HepG2 (cell line): ENCODE results near the gene GRPEL2. TPM values are rescaled to one million over a fixed set of nuclear protein-coding genes. Genes with fewer than 3 reads are reported as not detected.

Source experiments
- AFF4 ChIP-seq: sonication (generic); formaldehyde crosslinking; IDR thresholded peaks from 2 replicates; pipeline ENCODE4 v1.4.0; 2020; ENCODE audit warnings: missing genetic modification reagents
- AGO2 ChIP-seq: fragments of 200-400 bp; formaldehyde crosslinking; optimal IDR thresholded peaks from 2 replicates; pipeline ENCODE3; 2017; ENCODE audit warnings: mild to moderate bottlenecking, low read depth, low read length, moderate library complexity
- FOXA3 ChIP-seq: IDR thresholded peaks from 2 replicates; pipeline ENCODE4 v1.6.1; 2016; ENCODE audit warnings: missing genetic modification reagents, missing compliant biosample characterization
- FOXP1 ChIP-seq, 2 experiments: fragments of 450-650 bp in 1 of 2; IDR thresholded peaks; 2 replicates each; pipeline ENCODE4 v1.6.1; 2017 to 2018; ENCODE audit warnings: antibody characterized with exemption in 1 of 2
- HIVEP1 ChIP-seq: sonication (generic); formaldehyde crosslinking; IDR thresholded peaks from 2 replicates; pipeline ENCODE4 v1.4.0; 2020; ENCODE audit warnings: mild to moderate bottlenecking, missing genetic modification reagents
- KLF16 ChIP-seq, 2 experiments: sonication (generic) in 1 of 2; formaldehyde crosslinking in 1 of 2; IDR thresholded peaks; 2 replicates each; pipeline versions ENCODE4 v1.6.1 to v1.8.0; 2016 to 2023; ENCODE audit warnings: missing genetic modification reagents in 2 of 2, missing compliant biosample characterization in 1 of 2
- MED13 ChIP-seq: sonication (generic); formaldehyde crosslinking; IDR thresholded peaks from 2 replicates; pipeline ENCODE4 v1.5.0; 2020; ENCODE audit warnings: missing genetic modification reagents
- MLXIP ChIP-seq: sonication (generic); formaldehyde crosslinking; IDR thresholded peaks from 2 replicates; pipeline ENCODE4 v1.9.0; 2021; ENCODE audit warnings: missing genetic modification reagents, borderline replicate concordance
- NR3C1 ChIP-seq: sonication (generic); formaldehyde crosslinking; IDR thresholded peaks from 2 replicates; pipeline ENCODE4 v1.4.0; 2020; ENCODE audit warnings: missing genetic modification reagents
- PCBP1 ChIP-seq: fragments of 200-400 bp; formaldehyde crosslinking; IDR thresholded peaks from 2 replicates; pipeline ENCODE4 v1.6.1; 2017; ENCODE audit warnings: mild to moderate bottlenecking, low read depth, low read length, borderline replicate concordance
- PITX1 ChIP-seq: sonication (generic); formaldehyde crosslinking; IDR thresholded peaks from 2 replicates; pipeline ENCODE4 v1.5.1; 2020; ENCODE audit warnings: mild to moderate bottlenecking, missing genetic modification reagents
- POGZ ChIP-seq: sonication (generic); formaldehyde crosslinking; IDR thresholded peaks from 2 replicates; pipeline ENCODE4 v1.4.0; 2020; ENCODE audit warnings: mild to moderate bottlenecking, missing genetic modification reagents
- SMAD1 ChIP-seq: sonication (generic); formaldehyde crosslinking; IDR thresholded peaks from 2 replicates; pipeline ENCODE4 v1.4.0; 2020; ENCODE audit warnings: missing genetic modification reagents, low read depth, mild to moderate bottlenecking, borderline replicate concordance
- ZFP62 ChIP-seq: sonication (generic); formaldehyde crosslinking; IDR thresholded peaks from 2 replicates; pipeline ENCODE4 v1.4.0; 2020; ENCODE audit warnings: missing genetic modification reagents
- ZNF251 ChIP-seq: sonication (generic); formaldehyde crosslinking; IDR thresholded peaks from 2 replicates; pipeline ENCODE4 v1.9.0; 2021; ENCODE audit warnings: mild to moderate bottlenecking, missing genetic modification reagents
- ZNF468 ChIP-seq: sonication (generic); formaldehyde crosslinking; IDR thresholded peaks from 2 replicates; pipeline ENCODE4 v1.8.0; 2022; ENCODE audit warnings: mild to moderate bottlenecking, moderate library complexity, missing genetic modification reagents
- ZNF614 ChIP-seq: IDR thresholded peaks from 2 replicates; pipeline ENCODE4 v1.6.1; 2018; ENCODE audit warnings: missing biosample characterization, missing genetic modification reagents, inconsistent platforms, borderline replicate concordance
- ZNF75D ChIP-seq: sonication (generic); formaldehyde crosslinking; IDR thresholded peaks from 2 replicates; pipeline ENCODE4 v1.8.1; 2023; ENCODE audit warnings: missing genetic modification reagents, mild to moderate bottlenecking, borderline replicate concordance
- ZNF761 ChIP-seq: sonication (generic); formaldehyde crosslinking; conservative IDR thresholded peaks from 2 replicates; pipeline ENCODE4 v1.4.0; 2020; ENCODE audit warnings: mild to moderate bottlenecking, missing genetic modification reagents
- ZNF782 ChIP-seq: sonication (generic); formaldehyde crosslinking; IDR thresholded peaks from 2 replicates; pipeline ENCODE4 v1.4.0; 2020; ENCODE audit warnings: missing genetic modification reagents, mild to moderate bottlenecking, borderline replicate concordance
- ZXDC ChIP-seq: sonication (generic); formaldehyde crosslinking; IDR thresholded peaks from 2 replicates; pipeline ENCODE4 v1.5.0; 2020; ENCODE audit warnings: mild to moderate bottlenecking, missing genetic modification reagents
- polyA plus RNA-seq, 8 experiments: library from polyadenylated mRNA; depleted of rRNA in 3 of 8; stranded (reverse) in 7 of 8; unstranded in 1 of 8; fragments of >200 nt; fragmentation: Illumina TruSeq in 4 of 8; extraction: Trizol in 4 of 8; gene quantifications; 2 replicates each; pipeline versions ENCODE4 v1.2.1 to v1.2.3, GENCODE V29; 2011 to 2016; ENCODE audit warnings: low read depth in 4 of 8, missing spikeins in 1 of 8, mixed read lengths in 1 of 8; ENCODE audit not compliant: insufficient read depth in 1 of 8
- total RNA-seq, 5 experiments: library from RNA; depleted of rRNA; stranded (reverse); fragments of >200 nt; fragmentation: Illumina TruSeq; extraction: Trizol; gene quantifications; 2 replicates each; pipeline ENCODE4 v1.2.3, GENCODE V29; 2016; ENCODE audit warnings: low read depth in 1 of 5

The GRPEL2 gene
- total and polyA plus RNA-seq, 2 of the 13 experiments (the other 11 are each of a cell fraction or from before 2014, with no cell fraction given): 13.1 to 16.6 TPM

GRCh38 chr5:149367249-149367971 is 22.1 kb downstream of the GRPEL2 start (continued):
- TF ChIP-seq PITX1 (CRISPR knock-in tag): peak; percentile 48; the same call in 1 of the 2 replicates
- no peak for TF ChIP-seq ZNF761 (CRISPR knock-in tag)
- TF ChIP-seq ZXDC (CRISPR knock-in tag): no peak
- peak in 1 of 2 experiments; percentile 68; a peak in 1 of 4 replicates for TF ChIP-seq KLF16 (CRISPR knock-in tag; IDR thresholded peaks at IDR 0.05)
- TF ChIP-seq MED13 (CRISPR knock-in tag): no peak
- TF ChIP-seq SMAD1 (CRISPR knock-in tag): 0 out of 2 replicates have a peak, but pooled peaks have one; percentile 24
- 0 out of 2 replicates have a peak, but pooled peaks have one; percentile 40 for TF ChIP-seq AFF4
- no peak for TF ChIP-seq ZNF251
- no peak for TF ChIP-seq PCBP1
- no peak for TF ChIP-seq MLXIP (CRISPR knock-in tag)
- TF ChIP-seq ZNF468 (CRISPR knock-in tag): no peak
- peak; percentile 70 for TF ChIP-seq FOXA3
- no peak for TF ChIP-seq ZNF75D (CRISPR knock-in tag)
- peak; percentile 58 for TF ChIP-seq POGZ (CRISPR knock-in tag)
- no peak for TF ChIP-seq AGO2
- peak; percentile 86 for TF ChIP-seq ZNF614 (CRISPR knock-in tag)
- no peak for TF ChIP-seq ZNF782 (CRISPR knock-in tag)
- no peak for TF ChIP-seq HIVEP1 (CRISPR knock-in tag)
- no peak for TF ChIP-seq FOXP1 (IDR thresholded peaks at IDR 0.05)
- no peak for TF ChIP-seq FOXP1 (CRISPR knock-in tag; IDR thresholded peaks at IDR 0.05)
- TF ChIP-seq ZFP62: no peak
- TF ChIP-seq NR3C1 (CRISPR knock-in tag): no peak
